Measurements from ENCODE around the gene SCAMP4.
"Not testable (repeated sequence)": the region's sequence is repeated elsewhere in the genome, so short reads cannot be mapped to it uniquely, and the experiment has no call there.

The SCAMP4 gene

DNA sequence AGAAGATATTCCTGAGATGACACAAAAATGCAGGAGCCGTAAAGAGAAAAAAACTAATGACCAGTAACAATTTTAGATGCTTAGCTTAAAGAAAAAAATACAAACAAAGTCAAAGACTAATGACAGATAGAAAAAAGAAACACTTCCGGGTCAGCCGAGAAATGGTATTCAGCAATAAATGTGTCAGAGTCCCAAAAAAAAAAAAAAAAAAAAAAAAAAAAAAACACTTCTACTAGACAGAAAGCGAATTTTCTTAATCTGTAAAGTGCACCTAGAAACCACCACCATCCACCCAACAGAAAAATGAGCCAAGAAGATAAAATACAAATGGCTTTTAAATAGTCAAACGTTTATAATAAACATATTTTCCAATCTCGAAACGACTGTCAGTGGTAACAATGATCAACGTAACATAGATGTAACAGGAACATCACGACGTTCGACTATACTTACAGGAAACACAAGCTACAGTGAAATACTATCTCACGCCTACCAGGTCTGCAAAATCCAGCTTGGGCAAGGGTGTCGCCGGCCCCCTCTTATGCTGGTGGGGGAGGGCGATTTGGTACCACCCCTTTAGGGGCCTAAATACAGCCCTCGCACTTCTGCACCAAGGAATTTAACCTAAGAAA, 30.5 kb upstream of the SCAMP4 start (continued):
- TF ChIP-seq, protein P1, sequence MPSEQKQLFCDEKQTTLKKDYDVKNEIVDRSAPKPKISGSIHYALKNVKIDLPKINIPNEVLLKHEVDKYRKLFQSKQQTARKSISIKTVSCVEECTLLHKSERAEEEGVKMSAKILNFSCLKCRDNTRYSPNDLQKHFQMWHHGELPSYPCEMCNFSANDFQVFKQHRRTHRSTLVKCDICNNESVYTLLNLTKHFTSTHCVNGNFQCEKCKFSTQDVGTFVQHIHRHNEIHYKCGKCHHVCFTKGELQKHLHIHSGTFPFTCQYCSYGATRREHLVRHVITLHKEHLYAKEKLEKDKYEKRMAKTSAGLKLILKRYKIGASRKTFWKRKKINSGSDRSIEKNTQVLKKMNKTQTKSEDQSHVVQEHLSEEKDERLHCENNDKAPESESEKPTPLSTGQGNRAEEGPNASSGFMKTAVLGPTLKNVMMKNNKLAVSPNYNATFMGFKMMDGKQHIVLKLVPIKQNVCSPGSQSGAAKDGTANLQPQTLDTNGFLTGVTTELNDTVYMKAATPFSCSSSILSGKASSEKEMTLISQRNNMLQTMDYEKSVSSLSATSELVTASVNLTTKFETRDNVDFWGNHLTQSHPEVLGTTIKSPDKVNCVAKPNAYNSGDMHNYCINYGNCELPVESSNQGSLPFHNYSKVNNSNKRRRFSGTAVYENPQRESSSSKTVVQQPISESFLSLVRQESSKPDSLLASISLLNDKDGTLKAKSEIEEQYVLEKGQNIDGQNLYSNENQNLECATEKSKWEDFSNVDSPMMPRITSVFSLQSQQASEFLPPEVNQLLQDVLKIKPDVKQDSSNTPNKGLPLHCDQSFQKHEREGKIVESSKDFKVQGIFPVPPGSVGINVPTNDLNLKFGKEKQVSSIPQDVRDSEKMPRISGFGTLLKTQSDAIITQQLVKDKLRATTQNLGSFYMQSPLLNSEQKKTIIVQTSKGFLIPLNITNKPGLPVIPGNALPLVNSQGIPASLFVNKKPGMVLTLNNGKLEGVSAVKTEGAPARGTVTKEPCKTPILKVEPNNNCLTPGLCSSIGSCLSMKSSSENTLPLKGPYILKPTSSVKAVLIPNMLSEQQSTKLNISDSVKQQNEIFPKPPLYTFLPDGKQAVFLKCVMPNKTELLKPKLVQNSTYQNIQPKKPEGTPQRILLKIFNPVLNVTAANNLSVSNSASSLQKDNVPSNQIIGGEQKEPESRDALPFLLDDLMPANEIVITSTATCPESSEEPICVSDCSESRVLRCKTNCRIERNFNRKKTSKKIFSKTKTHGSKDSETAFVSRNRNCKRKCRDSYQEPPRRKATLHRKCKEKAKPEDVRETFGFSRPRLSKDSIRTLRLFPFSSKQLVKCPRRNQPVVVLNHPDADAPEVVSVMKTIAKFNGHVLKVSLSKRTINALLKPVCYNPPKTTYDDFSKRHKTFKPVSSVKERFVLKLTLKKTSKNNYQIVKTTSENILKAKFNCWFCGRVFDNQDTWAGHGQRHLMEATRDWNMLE (tag by site-specific recombination; conservative IDR thresholded peaks at IDR 0.05; ENCODE audit: low read depth), result peak; percentile 33; the same call in 1 of the 2 replicates
- TF ChIP-seq ZNF529 (tag by site-specific recombination; IDR thresholded peaks at IDR 0.05; ENCODE audit: insufficient replicate concordance) (no peak), ZNF274 (IDR thresholded peaks at IDR 0.05; ENCODE audit: low read length) (no peak), ZNF274 (tag by site-specific recombination; IDR thresholded peaks at IDR 0.05; ENCODE audit: borderline replicate concordance) (no peak), ZSCAN23 (tag by site-specific recombination; IDR thresholded peaks at IDR 0.05) (no peak)

DNA sequence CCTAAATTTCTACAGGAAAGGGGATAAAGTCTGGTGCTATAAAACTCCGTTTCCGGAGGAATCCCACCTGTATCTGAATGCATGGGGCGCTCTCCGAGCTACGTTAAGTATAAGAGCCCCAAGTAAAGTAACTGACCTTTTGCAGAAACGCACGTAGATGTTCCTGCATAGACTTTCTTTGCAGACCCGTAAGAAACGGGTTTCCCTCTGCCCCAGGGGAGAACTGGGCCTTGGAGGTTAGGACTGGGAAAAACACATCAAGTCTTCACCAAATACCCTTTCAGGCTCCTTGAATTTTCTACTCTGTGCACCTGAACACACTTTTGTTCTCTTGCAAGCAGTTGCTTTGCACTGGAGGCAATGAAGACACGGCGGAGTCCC, 29.9 kb upstream of the SCAMP4 start:
- not testable (repeated sequence) for H3K9me3 ChIP-seq (ENCODE audit: control insufficient read depth, insufficient read depth, low read depth, low read length)
- peaks cover 10% of the 10 kb centered on the region for H3K4me1 ChIP-seq (ENCODE audit: control insufficient read depth, insufficient read depth, low read length)
- H3K4me3 ChIP-seq (ENCODE audit: low read depth, low read length), result peak overlapping the region; percentile 96
- peaks cover 0 to 22% of the 10 kb centered on the region in 2 experiments; a peak in 2 of 3 replicates for H3K36me3 ChIP-seq (ENCODE audit: control insufficient read depth in 2 of 2, insufficient read depth in 1 of 2, low read length in 2 of 2)
- peak overlapping the region; percentile 89 for H3K27ac ChIP-seq (ENCODE audit: extremely low read depth, low read depth, low read length)
- CTCF ChIA-PET, result interaction anchor here (0.7 to 1.4 kb wide), 6 partner anchors 9 to 324 kb away, joined by 3 to 5 read pairs (median 3); no protein-coding TSS in a partner anchor
- POLR2A ChIA-PET, result interaction anchor here (0.5 to 2.8 kb wide), 7 partner anchors 10 to 689 kb away, joined by 3 to 22 read pairs (median 3); partner anchors contain the start of genes ABHD17A, ADAT3 and SCAMP4

DNA sequence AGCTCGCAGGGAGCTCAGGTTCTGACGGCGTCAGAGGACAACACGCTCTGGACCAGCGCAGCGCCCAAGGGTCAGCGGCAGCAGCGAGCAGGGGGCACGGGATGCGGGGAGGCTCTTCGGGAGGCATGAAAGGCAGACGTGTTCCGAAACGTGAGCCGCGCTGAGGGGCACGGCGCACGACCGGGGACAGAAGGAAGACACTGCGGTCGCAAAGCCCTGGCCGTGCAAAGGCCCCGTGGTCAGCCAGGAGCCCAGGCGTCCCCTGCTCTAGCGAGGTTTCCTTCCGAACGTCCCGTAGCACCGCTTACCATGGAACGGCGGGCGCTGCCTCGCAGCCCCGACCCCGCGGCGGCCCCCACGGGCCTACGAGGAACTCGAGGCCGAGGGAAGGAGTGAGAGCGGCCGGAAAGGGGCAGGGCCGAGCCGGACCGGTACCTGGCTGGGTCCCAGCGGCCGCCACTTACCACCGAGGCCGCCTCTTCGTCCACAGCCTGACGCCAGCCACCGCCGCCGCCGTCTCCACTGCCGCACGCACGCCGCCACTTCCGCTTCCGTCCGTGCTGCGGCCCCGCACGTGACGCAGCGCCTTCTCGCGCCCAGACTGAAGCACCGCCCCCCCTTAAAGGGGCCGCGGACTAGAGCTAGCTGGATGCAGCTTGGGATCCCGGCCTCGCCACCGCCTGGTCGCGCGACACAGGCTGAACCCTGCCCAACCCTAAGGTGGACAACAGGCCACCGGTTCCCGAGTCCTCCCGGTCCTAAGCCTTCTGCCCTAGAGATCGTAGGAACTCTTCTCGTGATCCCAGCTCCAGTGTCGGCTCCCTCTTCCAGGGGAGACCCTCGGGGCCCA, 29.3 kb upstream of the SCAMP4 start:
- peak overlapping the region; percentile 96 for H3K4me3 ChIP-seq (ENCODE audit: low read depth, low read length)
- CTCF ChIA-PET, result interaction anchor here (0.7 to 1.7 kb wide), 9 partner anchors 11 to 203 kb away, joined by 3 to 6 read pairs (median 3); no protein-coding TSS in a partner anchor
- POLR2A ChIA-PET, result interaction anchor here (0.5 to 2.8 kb wide), 14 partner anchors 9 to 690 kb away, joined by 3 to 22 read pairs (median 3); partner anchors contain the start of genes ABHD17A, ADAT3 and SCAMP4
- H3K36me3 ChIP-seq (ENCODE audit: control insufficient read depth in 2 of 2, insufficient read depth in 1 of 2, low read length in 2 of 2), result peaks cover 0 to 27% of the 10 kb centered on the region in 2 experiments; a peak in 2 of 3 replicates
- no peaks in the 10 kb centered on the region for H3K9me3 ChIP-seq (ENCODE audit: control insufficient read depth, insufficient read depth, low read depth, low read length)
- peaks cover 10% of the 10 kb centered on the region for H3K4me1 ChIP-seq (ENCODE audit: control insufficient read depth, insufficient read depth, low read length)
- H3K27ac ChIP-seq (ENCODE audit: extremely low read depth, low read depth, low read length), result peak overlapping the region; percentile 89
- TF ChIP-seq ZNF677 (tag by site-specific recombination; IDR thresholded peaks at IDR 0.05), result no peak
- no peak for TF ChIP-seq ZNF140 (tag by site-specific recombination; IDR thresholded peaks at IDR 0.05)
- peak; percentile 83; the same call in 1 of the 2 replicates for TF ChIP-seq ZNF501 (tag by site-specific recombination; IDR thresholded peaks at IDR 0.05)
- TF ChIP-seq, protein P2, sequence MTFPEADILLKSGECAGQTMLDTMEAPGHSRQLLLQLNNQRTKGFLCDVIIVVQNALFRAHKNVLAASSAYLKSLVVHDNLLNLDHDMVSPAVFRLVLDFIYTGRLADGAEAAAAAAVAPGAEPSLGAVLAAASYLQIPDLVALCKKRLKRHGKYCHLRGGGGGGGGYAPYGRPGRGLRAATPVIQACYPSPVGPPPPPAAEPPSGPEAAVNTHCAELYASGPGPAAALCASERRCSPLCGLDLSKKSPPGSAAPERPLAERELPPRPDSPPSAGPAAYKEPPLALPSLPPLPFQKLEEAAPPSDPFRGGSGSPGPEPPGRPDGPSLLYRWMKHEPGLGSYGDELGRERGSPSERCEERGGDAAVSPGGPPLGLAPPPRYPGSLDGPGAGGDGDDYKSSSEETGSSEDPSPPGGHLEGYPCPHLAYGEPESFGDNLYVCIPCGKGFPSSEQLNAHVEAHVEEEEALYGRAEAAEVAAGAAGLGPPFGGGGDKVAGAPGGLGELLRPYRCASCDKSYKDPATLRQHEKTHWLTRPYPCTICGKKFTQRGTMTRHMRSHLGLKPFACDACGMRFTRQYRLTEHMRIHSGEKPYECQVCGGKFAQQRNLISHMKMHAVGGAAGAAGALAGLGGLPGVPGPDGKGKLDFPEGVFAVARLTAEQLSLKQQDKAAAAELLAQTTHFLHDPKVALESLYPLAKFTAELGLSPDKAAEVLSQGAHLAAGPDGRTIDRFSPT (tag by site-specific recombination; IDR thresholded peaks at IDR 0.05), result no peak
- TF ChIP-seq HOXD13 (CRISPR knock-in tag; IDR thresholded peaks at IDR 0.05; ENCODE audit: borderline replicate concordance), result no peak
- TF ChIP-seq, protein P3, sequence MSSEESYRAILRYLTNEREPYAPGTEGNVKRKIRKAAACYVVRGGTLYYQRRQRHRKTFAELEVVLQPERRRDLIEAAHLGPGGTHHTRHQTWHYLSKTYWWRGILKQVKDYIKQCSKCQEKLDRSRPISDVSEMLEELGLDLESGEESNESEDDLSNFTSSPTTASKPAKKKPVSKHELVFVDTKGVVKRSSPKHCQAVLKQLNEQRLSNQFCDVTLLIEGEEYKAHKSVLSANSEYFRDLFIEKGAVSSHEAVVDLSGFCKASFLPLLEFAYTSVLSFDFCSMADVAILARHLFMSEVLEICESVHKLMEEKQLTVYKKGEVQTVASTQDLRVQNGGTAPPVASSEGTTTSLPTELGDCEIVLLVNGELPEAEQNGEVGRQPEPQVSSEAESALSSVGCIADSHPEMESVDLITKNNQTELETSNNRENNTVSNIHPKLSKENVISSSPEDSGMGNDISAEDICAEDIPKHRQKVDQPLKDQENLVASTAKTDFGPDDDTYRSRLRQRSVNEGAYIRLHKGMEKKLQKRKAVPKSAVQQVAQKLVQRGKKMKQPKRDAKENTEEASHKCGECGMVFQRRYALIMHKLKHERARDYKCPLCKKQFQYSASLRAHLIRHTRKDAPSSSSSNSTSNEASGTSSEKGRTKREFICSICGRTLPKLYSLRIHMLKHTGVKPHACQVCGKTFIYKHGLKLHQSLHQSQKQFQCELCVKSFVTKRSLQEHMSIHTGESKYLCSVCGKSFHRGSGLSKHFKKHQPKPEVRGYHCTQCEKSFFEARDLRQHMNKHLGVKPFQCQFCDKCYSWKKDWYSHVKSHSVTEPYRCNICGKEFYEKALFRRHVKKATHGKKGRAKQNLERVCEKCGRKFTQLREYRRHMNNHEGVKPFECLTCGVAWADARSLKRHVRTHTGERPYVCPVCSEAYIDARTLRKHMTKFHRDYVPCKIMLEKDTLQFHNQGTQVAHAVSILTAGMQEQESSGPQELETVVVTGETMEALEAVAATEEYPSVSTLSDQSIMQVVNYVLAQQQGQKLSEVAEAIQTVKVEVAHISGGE (tag by site-specific recombination; conservative IDR thresholded peaks at IDR 0.05; ENCODE audit: low read depth), result peak; percentile 93
- TF ChIP-seq ZXDB (tag by site-specific recombination; IDR thresholded peaks at IDR 0.05), result peak; percentile 82
- TF ChIP-seq ZNF37A (tag by site-specific recombination; IDR thresholded peaks at IDR 0.05), result no peak
- no peak for TF ChIP-seq ZNF837 (tag by site-specific recombination; IDR thresholded peaks at IDR 0.05)
- TF ChIP-seq, protein P4, sequence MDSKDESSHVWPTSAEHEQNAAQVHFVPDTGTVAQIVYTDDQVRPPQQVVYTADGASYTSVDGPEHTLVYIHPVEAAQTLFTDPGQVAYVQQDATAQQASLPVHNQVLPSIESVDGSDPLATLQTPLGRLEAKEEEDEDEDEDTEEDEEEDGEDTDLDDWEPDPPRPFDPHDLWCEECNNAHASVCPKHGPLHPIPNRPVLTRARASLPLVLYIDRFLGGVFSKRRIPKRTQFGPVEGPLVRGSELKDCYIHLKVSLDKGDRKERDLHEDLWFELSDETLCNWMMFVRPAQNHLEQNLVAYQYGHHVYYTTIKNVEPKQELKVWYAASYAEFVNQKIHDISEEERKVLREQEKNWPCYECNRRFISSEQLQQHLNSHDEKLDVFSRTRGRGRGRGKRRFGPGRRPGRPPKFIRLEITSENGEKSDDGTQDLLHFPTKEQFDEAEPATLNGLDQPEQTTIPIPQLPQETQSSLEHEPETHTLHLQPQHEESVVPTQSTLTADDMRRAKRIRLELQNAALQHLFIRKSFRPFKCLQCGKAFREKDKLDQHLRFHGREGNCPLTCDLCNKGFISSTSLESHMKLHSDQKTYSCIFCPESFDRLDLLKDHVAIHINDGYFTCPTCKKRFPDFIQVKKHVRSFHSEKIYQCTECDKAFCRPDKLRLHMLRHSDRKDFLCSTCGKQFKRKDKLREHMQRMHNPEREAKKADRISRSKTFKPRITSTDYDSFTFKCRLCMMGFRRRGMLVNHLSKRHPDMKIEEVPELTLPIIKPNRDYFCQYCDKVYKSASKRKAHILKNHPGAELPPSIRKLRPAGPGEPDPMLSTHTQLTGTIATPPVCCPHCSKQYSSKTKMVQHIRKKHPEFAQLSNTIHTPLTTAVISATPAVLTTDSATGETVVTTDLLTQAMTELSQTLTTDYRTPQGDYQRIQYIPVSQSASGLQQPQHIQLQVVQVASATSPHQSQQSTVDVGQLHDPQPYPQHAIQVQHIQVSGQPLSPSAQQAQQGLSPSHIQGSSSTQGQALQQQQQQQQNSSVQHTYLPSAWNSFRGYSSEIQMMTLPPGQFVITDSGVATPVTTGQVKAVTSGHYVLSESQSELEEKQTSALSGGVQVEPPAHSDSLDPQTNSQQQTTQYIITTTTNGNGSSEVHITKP (tag by site-specific recombination; IDR thresholded peaks at IDR 0.05), result 0 out of 2 replicates have a peak, but pooled peaks have one; percentile 42

All from HEK293 (cell line).